ENCODE results near the gene MEGF6. TPM values are rescaled to one million over a fixed set of nuclear protein-coding genes. Genes with fewer than 3 reads are reported as not detected.

Gene MEGF6
- total RNA-seq, 1 experiment from 2014 or later: 21.3 TPM

GRCh38 chr1:3508757-3509415 lies 102.4 kb downstream of the MEGF6 start:
- Histone ChIP-seq H3K4me2 (ENCODE audit: insufficient read depth, insufficient read length, low read length) (no peak overlapping the region), H4K8ac (replicated peaks; ENCODE audit: insufficient read length, low read depth, low read length) (no peak overlapping the region), H4K20me1 (ENCODE audit: control insufficient read depth, insufficient read depth, insufficient read length) (peaks cover 3% of the 10 kb centered on the region), H3K56ac (ENCODE audit: insufficient read length, low read depth, low read length) (no peak overlapping the region), H3K18ac (ENCODE audit: insufficient read length, low read depth, low read length) (no peak overlapping the region), H3K27ac (ENCODE audit: insufficient read length, low read depth, low read length) (no peak overlapping the region), H4K5ac (ENCODE audit: insufficient read length, low read depth, low read length) (no peak overlapping the region), H3K79me2 (ENCODE audit: insufficient read depth, low read length) (no peaks in the 10 kb centered on the region), H3K9me3 (ENCODE audit: control insufficient read depth, low read depth, low read length) (no peaks in the 10 kb centered on the region), H4K91ac (ENCODE audit: insufficient read length, low read depth, low read length) (no peak overlapping the region), H2BK5ac (ENCODE audit: insufficient read length, low read length) (no peak overlapping the region), H3K14ac (ENCODE audit: insufficient read depth, low read length) (no peak overlapping the region), H2BK20ac (ENCODE audit: low read depth, low read length, poor library complexity, severe bottlenecking) (no peak overlapping the region), H3K27me3 (ENCODE audit: insufficient read depth, low read length) (no peaks in the 10 kb centered on the region), H2AK5ac (ENCODE audit: insufficient read length, low read length) (no peak overlapping the region), H3K4ac (ENCODE audit: low read depth, low read length) (no peak overlapping the region), H3K79me1 (ENCODE audit: insufficient read depth, low read depth, low read length, poor library complexity, severe bottlenecking) (no peaks in the 10 kb centered on the region), H3K9ac (ENCODE audit: extremely low read depth, insufficient read length, low read length) (no peak overlapping the region), H2AFZ (ENCODE audit: low read length) (no peak overlapping the region), H3K23ac (ENCODE audit: insufficient read length, low read depth, low read length) (no peak overlapping the region), H2BK15ac (ENCODE audit: low read depth, low read length) (no peak overlapping the region), H2BK120ac (ENCODE audit: low read depth, low read length, poor library complexity, severe bottlenecking) (no peak overlapping the region), H3T11ph (ENCODE audit: low read length) (no peak overlapping the region), H3K4me1 (ENCODE audit: insufficient read depth, low read length) (no peaks in the 10 kb centered on the region), H2BK12ac (ENCODE audit: insufficient read length, low read depth, low read length) (no peak overlapping the region), H3K23me2 (ENCODE audit: insufficient read length, low read depth, low read length, poor library complexity, severe bottlenecking) (no peaks in the 10 kb centered on the region)
- Mint-ChIP-seq H3K27ac (no peak overlapping the region), H3K9me3 (peaks cover 0 to 3% of the 10 kb centered on the region in 2 experiments; a peak in 2 of 5 replicates), H3K4me3 (no peak overlapping the region), H3K27me3 (ENCODE audit: low read depth) (no peaks in the 10 kb centered on the region), H3K36me3 (ENCODE audit: insufficient read depth in 1 of 3, low read depth in 3 of 3) (peaks cover 0 to 5% (median 5%) of the 10 kb centered on the region in 3 experiments; a peak in 5 of 7 replicates), H3K4me1 (no peaks in the 10 kb centered on the region)
- DNase-seq: no peak
- WGBS (ENCODE audit: extremely low coverage, insufficient read length, low lambda C conversion rate): no CpG with 5 or more reads among the region's 33 CpGs
- no peak for TF ChIP-seq CTCF (conservative IDR thresholded peaks at IDR 0.05)
